Measurements from ENCODE around the gene ZNF385B.

Gene ZNF385B

GRCh38 chr2:179442206-179442605 is 419.2 kb downstream of the ZNF385B start:
- Histone ChIP-seq H3K36me3 (ENCODE audit: control insufficient read depth, insufficient read depth, low read length) (no peaks in the 10 kb centered on the region), H3K4me1 (ENCODE audit: control insufficient read depth, insufficient read depth, low read length) (peaks cover 5% of the 10 kb centered on the region), H3K9ac (ENCODE audit: low read length) (no peak overlapping the region), H3K9me3 (ENCODE audit: control insufficient read depth, low read length) (no peaks in the 10 kb centered on the region), H3K4me3 (ENCODE audit: low read length) (no peak overlapping the region), H3K27me3 (ENCODE audit: control insufficient read depth, insufficient read depth, low read length) (no peaks in the 10 kb centered on the region)

- Histone ChIP-seq H3K9ac (ENCODE audit: low read length) (no peak overlapping the region), H3K4me1 (ENCODE audit: control insufficient read depth, insufficient read depth, low read length) (no peaks in the 10 kb centered on the region), H3K36me3 (ENCODE audit: control insufficient read depth, insufficient read depth, low read length) (no peaks in the 10 kb centered on the region), H3K9me3 (ENCODE audit: control insufficient read depth, low read length) (no peaks in the 10 kb centered on the region), H3K4me3 (ENCODE audit: low read length) (no peak overlapping the region), H3K27me3 (ENCODE audit: control insufficient read depth, insufficient read depth, low read length) (no peaks in the 10 kb centered on the region)
These were observed 419.9 kb downstream of the ZNF385B start for GRCh38 chr2:179441551-179441950.

GRCh38 chr2:179440642-179441251 is 420.7 kb downstream of the ZNF385B start:
- Histone ChIP-seq H3K4me3 (ENCODE audit: low read length) (no peak overlapping the region), H3K9ac (ENCODE audit: low read length) (no peak overlapping the region), H3K36me3 (ENCODE audit: control insufficient read depth, insufficient read depth, low read length) (no peaks in the 10 kb centered on the region), H3K27me3 (ENCODE audit: control insufficient read depth, insufficient read depth, low read length) (no peaks in the 10 kb centered on the region), H3K9me3 (ENCODE audit: control insufficient read depth, low read length) (no peaks in the 10 kb centered on the region), H3K4me1 (ENCODE audit: control insufficient read depth, insufficient read depth, low read length) (no peaks in the 10 kb centered on the region)

DNA sequence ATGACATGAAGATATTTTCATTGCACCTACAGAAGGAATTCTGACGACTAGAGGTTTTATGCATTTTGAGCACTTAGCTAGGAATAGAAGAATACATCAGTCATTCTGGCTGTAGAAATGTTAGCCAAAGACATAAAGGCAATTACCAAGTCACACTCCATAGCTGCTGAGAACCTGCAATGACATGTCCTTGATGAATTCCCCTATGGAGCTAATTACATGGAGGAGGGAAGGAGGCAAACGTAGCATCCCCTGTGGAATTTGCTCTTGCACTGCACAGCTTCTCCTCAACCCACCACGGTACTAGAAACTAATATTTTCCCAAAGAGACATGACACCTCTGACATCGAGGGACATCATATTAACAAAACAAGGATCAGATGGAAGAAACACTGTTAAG is 422.8 kb downstream of the ZNF385B start:
- no peaks in the 10 kb centered on the region for H3K36me3 ChIP-seq (ENCODE audit: control insufficient read depth, insufficient read depth, low read length)
- H3K4me1 ChIP-seq (ENCODE audit: control insufficient read depth, insufficient read depth, low read length): no peaks in the 10 kb centered on the region
- no peaks in the 10 kb centered on the region for H3K27me3 ChIP-seq (ENCODE audit: control insufficient read depth, insufficient read depth, low read length)
- no peak overlapping the region for H3K4me3 ChIP-seq (ENCODE audit: low read length)
- H3K9ac ChIP-seq (ENCODE audit: low read length): no peak overlapping the region
- H3K9me3 ChIP-seq (ENCODE audit: control insufficient read depth, low read length): no peaks in the 10 kb centered on the region

- no peak overlapping the region for H3K4me3 ChIP-seq (ENCODE audit: low read length)
- H3K9me3 ChIP-seq (ENCODE audit: control insufficient read depth, low read length): no peaks in the 10 kb centered on the region
- no peaks in the 10 kb centered on the region for H3K27me3 ChIP-seq (ENCODE audit: control insufficient read depth, insufficient read depth, low read length)
- H3K4me1 ChIP-seq (ENCODE audit: control insufficient read depth, insufficient read depth, low read length): no peaks in the 10 kb centered on the region
- H3K9ac ChIP-seq (ENCODE audit: low read length): no peak overlapping the region
- H3K36me3 ChIP-seq (ENCODE audit: control insufficient read depth, insufficient read depth, low read length): no peaks in the 10 kb centered on the region
These were observed 424.0 kb downstream of the ZNF385B start for GRCh38 chr2:179437430-179437829.

DNA sequence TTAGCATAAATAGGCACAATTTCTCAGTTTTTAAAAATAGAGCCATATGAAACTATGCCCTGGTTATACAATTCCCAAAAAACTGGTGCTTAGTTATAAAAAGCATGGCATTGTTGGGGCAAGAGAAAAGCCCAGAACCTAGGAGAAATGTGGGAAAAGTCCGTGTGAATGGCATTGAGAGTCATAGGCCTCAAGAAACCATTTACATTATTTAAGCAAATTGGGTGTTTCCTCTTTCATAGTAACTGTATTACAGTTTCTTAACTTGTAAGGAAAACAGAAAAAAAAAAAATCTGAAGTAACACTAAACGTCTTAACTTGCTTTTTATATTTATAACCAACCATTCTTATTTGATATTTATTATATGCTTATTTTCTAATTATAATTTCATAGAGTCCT is 425.8 kb downstream of the ZNF385B start:
- no peaks in the 10 kb centered on the region for H3K36me3 ChIP-seq (ENCODE audit: control insufficient read depth, insufficient read depth, low read length)
- H3K4me1 ChIP-seq (ENCODE audit: control insufficient read depth, insufficient read depth, low read length): no peaks in the 10 kb centered on the region
- H3K27me3 ChIP-seq (ENCODE audit: control insufficient read depth, insufficient read depth, low read length): no peaks in the 10 kb centered on the region
- H3K9me3 ChIP-seq (ENCODE audit: control insufficient read depth, low read length): no peaks in the 10 kb centered on the region
- H3K9ac ChIP-seq (ENCODE audit: low read length): no peak overlapping the region
- H3K4me3 ChIP-seq (ENCODE audit: low read length): no peak overlapping the region

- Histone ChIP-seq H3K36me3 (ENCODE audit: control insufficient read depth, insufficient read depth, low read length) (no peaks in the 10 kb centered on the region), H3K9me3 (ENCODE audit: control insufficient read depth, low read length) (no peaks in the 10 kb centered on the region), H3K27me3 (ENCODE audit: control insufficient read depth, insufficient read depth, low read length) (no peaks in the 10 kb centered on the region), H3K9ac (ENCODE audit: low read length) (no peak overlapping the region), H3K4me3 (ENCODE audit: low read length) (no peak overlapping the region), H3K4me1 (ENCODE audit: control insufficient read depth, insufficient read depth, low read length) (no peaks in the 10 kb centered on the region)
These were observed 426.4 kb downstream of the ZNF385B start for GRCh38 chr2:179435000-179435399.

- Histone ChIP-seq H3K9me3 (ENCODE audit: control insufficient read depth, low read length) (no peaks in the 10 kb centered on the region), H3K9ac (ENCODE audit: low read length) (no peak overlapping the region), H3K27me3 (ENCODE audit: control insufficient read depth, insufficient read depth, low read length) (no peaks in the 10 kb centered on the region), H3K4me1 (ENCODE audit: control insufficient read depth, insufficient read depth, low read length) (no peaks in the 10 kb centered on the region), H3K36me3 (ENCODE audit: control insufficient read depth, insufficient read depth, low read length) (no peaks in the 10 kb centered on the region), H3K4me3 (ENCODE audit: low read length) (no peak overlapping the region)
These were observed 427.1 kb downstream of the ZNF385B start for GRCh38 chr2:179434357-179434756.

DNA sequence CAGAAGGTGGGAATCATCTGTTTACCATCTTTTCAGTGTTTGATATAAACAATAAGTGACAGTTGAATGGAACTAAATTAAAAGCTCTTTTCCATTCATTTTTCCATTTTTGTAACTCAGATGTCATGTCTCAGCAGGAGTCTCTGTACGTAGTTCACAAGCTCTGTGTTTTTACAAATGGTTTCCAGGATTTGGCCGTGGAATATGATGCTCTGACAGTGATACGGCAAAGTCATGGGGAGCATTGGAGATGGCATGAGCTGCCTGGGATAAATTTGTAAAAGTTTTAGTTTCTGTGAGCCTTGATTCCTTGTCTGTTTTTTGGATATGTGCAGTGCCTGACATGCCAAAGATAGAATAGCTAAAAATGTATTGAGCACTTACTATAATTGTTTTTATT is 428.7 kb downstream of the ZNF385B start:
- Histone ChIP-seq H3K9me3 (ENCODE audit: control insufficient read depth, low read length) (no peaks in the 10 kb centered on the region), H3K9ac (ENCODE audit: low read length) (no peak overlapping the region), H3K27me3 (ENCODE audit: control insufficient read depth, insufficient read depth, low read length) (no peaks in the 10 kb centered on the region), H3K4me3 (ENCODE audit: low read length) (no peak overlapping the region), H3K4me1 (ENCODE audit: control insufficient read depth, insufficient read depth, low read length) (no peaks in the 10 kb centered on the region), H3K36me3 (ENCODE audit: control insufficient read depth, insufficient read depth, low read length) (no peaks in the 10 kb centered on the region)

- Histone ChIP-seq H3K4me3 (ENCODE audit: low read length) (no peak overlapping the region), H3K36me3 (ENCODE audit: control insufficient read depth, insufficient read depth, low read length) (no peaks in the 10 kb centered on the region), H3K9ac (ENCODE audit: low read length) (no peak overlapping the region), H3K27me3 (ENCODE audit: control insufficient read depth, insufficient read depth, low read length) (no peaks in the 10 kb centered on the region), H3K4me1 (ENCODE audit: control insufficient read depth, insufficient read depth, low read length) (no peaks in the 10 kb centered on the region), H3K9me3 (ENCODE audit: control insufficient read depth, low read length) (no peaks in the 10 kb centered on the region)
These were observed 431.8 kb downstream of the ZNF385B start for GRCh38 chr2:179429597-179429996.

- H3K4me1 ChIP-seq (ENCODE audit: control insufficient read depth, insufficient read depth, low read length): no peaks in the 10 kb centered on the region
- H3K27me3 ChIP-seq (ENCODE audit: control insufficient read depth, insufficient read depth, low read length): no peaks in the 10 kb centered on the region
- H3K36me3 ChIP-seq (ENCODE audit: control insufficient read depth, insufficient read depth, low read length): no peaks in the 10 kb centered on the region
- no peak overlapping the region for H3K4me3 ChIP-seq (ENCODE audit: low read length)
- H3K9ac ChIP-seq (ENCODE audit: low read length): no peak overlapping the region
- no peaks in the 10 kb centered on the region for H3K9me3 ChIP-seq (ENCODE audit: control insufficient read depth, low read length)
These were observed 432.3 kb downstream of the ZNF385B start for GRCh38 chr2:179429060-179429471.

DNA sequence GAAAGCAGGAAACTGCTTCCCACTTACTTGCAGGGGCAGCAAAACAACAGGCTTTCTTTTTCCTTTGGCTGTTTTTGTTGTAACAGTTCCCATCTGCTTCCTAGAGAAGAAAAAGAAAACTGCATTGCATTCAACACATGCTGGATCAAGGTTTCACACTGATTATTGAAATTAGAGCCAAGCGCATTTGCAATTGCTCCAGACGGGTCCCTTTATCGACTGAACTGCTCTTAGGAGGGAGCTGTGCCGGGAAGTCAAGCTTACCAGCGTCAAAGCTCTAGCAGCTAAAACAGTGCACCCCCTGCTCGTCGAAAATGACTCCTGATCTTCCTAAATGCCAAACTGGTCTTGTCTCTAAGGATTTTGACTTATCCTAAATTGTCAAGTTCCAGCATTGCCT is 432.8 kb downstream of the ZNF385B start:
- no peaks in the 10 kb centered on the region for H3K9me3 ChIP-seq (ENCODE audit: control insufficient read depth, low read length)
- no peaks in the 10 kb centered on the region for H3K4me1 ChIP-seq (ENCODE audit: control insufficient read depth, insufficient read depth, low read length)
- H3K27me3 ChIP-seq (ENCODE audit: control insufficient read depth, insufficient read depth, low read length): no peaks in the 10 kb centered on the region
- H3K4me3 ChIP-seq (ENCODE audit: low read length): no peak overlapping the region
- no peaks in the 10 kb centered on the region for H3K36me3 ChIP-seq (ENCODE audit: control insufficient read depth, insufficient read depth, low read length)
- no peak overlapping the region for H3K9ac ChIP-seq (ENCODE audit: low read length)

DNA sequence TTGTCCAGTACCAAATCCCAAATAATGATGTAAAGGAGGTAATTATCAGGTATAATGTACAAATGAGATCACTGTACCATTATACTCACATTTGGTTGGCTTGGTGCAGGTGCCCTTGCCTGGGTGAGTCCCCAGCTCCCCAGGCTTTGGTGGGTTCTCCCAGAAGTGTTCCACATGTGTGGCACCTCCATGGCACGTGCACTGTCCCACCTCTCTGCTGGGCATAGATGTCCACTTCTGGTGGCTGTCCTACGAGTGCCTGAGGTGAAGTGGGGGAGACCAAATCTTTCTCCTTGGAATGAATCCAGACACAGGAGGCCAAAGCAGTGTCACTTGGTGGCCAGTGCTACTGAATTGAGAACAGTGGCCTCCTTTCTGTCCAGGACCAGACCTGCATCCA is 434.3 kb downstream of the ZNF385B start:
- Histone ChIP-seq H3K9me3 (ENCODE audit: control insufficient read depth, low read length) (no peaks in the 10 kb centered on the region), H3K4me3 (ENCODE audit: low read length) (no peak overlapping the region), H3K9ac (ENCODE audit: low read length) (no peak overlapping the region), H3K27me3 (ENCODE audit: control insufficient read depth, insufficient read depth, low read length) (no peaks in the 10 kb centered on the region), H3K36me3 (ENCODE audit: control insufficient read depth, insufficient read depth, low read length) (no peaks in the 10 kb centered on the region), H3K4me1 (ENCODE audit: control insufficient read depth, insufficient read depth, low read length) (no peaks in the 10 kb centered on the region)

Data from mucosa of stomach (tissue), 1 donor.